HepG2 (cell line): ENCODE results near the gene SOCS1. TPM values are rescaled to one million over a fixed set of nuclear protein-coding genes. Genes with fewer than 3 reads are reported as not detected.

ENCODE experiments used
- ATF3 ChIP-seq: sonication (generic); formaldehyde crosslinking; IDR thresholded peaks from 2 replicates; pipeline ENCODE4 v1.4.0; 2020; ENCODE audit warnings: missing genetic modification reagents
- CREB1 ChIP-seq, 2 experiments: fragments of 450-650 bp in 1 of 2; IDR thresholded peaks; 2 replicates each; pipeline ENCODE4 v1.6.1; 2016 to 2017; ENCODE audit warnings: control low read depth in 1 of 2, mild to moderate bottlenecking in 1 of 2, missing compliant biosample characterization in 1 of 2, missing genetic modification characterization in 1 of 2
- DMTF1 ChIP-seq: sonication (generic); formaldehyde crosslinking; IDR thresholded peaks from 2 replicates; pipeline ENCODE4 v1.4.0; 2020; ENCODE audit warnings: mild to moderate bottlenecking, missing genetic modification reagents
- HES4 ChIP-seq: sonication (generic); formaldehyde crosslinking; IDR thresholded peaks from 2 replicates; pipeline ENCODE4 v1.9.0; 2021; ENCODE audit warnings: mild to moderate bottlenecking, missing genetic modification reagents, borderline replicate concordance
- KDM5B ChIP-seq: sonication (generic); formaldehyde crosslinking; IDR thresholded peaks from 2 replicates; pipeline ENCODE4 v1.4.0; 2020; ENCODE audit warnings: missing genetic modification reagents, mild to moderate bottlenecking, borderline replicate concordance
- STAG1 ChIP-seq: sonication (generic); formaldehyde crosslinking; IDR thresholded peaks from 2 replicates; pipeline ENCODE4 v1.4.0; 2020; ENCODE audit warnings: missing genetic modification reagents
- USF2 ChIP-seq, 2 experiments: sonication (generic) in 1 of 2; formaldehyde crosslinking in 1 of 2; IDR thresholded peaks; 2 replicates each; pipeline versions ENCODE4 v1.5.1 to v1.6.1; 2011 to 2020; ENCODE audit warnings: borderline replicate concordance in 1 of 2, low read depth in 1 of 2, low read length in 1 of 2, mild to moderate bottlenecking in 1 of 2, missing genetic modification reagents in 1 of 2, moderate library complexity in 1 of 2
- ZC3H4 ChIP-seq: sonication (generic); formaldehyde crosslinking; IDR thresholded peaks from 2 replicates; pipeline ENCODE4 v1.4.0; 2020; ENCODE audit warnings: missing genetic modification reagents, borderline replicate concordance
- ZEB1 ChIP-seq: IDR thresholded peaks from 2 replicates; pipeline ENCODE4 v1.6.1; 2012; ENCODE audit warnings: mild to moderate bottlenecking, low read depth, inconsistent platforms; ENCODE audit not compliant: insufficient replicate concordance
- ZNF281 ChIP-seq: sonication (generic); formaldehyde crosslinking; IDR thresholded peaks from 2 replicates; pipeline ENCODE4 v1.4.0; 2020; ENCODE audit warnings: missing genetic modification reagents, borderline replicate concordance
- ZNF460 ChIP-seq: sonication (generic); formaldehyde crosslinking; IDR thresholded peaks from 2 replicates; pipeline ENCODE4 v1.5.1; 2020; ENCODE audit warnings: missing genetic modification reagents, mild to moderate bottlenecking, borderline replicate concordance
- ZNF646 ChIP-seq: sonication (generic); formaldehyde crosslinking; IDR thresholded peaks from 2 replicates; pipeline ENCODE4 v1.9.0; 2021; ENCODE audit warnings: mild to moderate bottlenecking, missing genetic modification reagents
- ZNF768 ChIP-seq: sonication (generic); formaldehyde crosslinking; IDR thresholded peaks from 2 replicates; pipeline ENCODE4 v1.4.0; 2020; ENCODE audit warnings: missing genetic modification reagents
- polyA plus RNA-seq, 8 experiments: library from polyadenylated mRNA; depleted of rRNA in 3 of 8; stranded (reverse) in 7 of 8; unstranded in 1 of 8; fragments of >200 nt; fragmentation: Illumina TruSeq in 4 of 8; extraction: Trizol in 4 of 8; gene quantifications; 2 replicates each; pipeline versions ENCODE4 v1.2.1 to v1.2.3, GENCODE V29; 2011 to 2016; ENCODE audit warnings: low read depth in 4 of 8, missing spikeins in 1 of 8, mixed read lengths in 1 of 8; ENCODE audit not compliant: insufficient read depth in 1 of 8
- total RNA-seq, 5 experiments: library from RNA; depleted of rRNA; stranded (reverse); fragments of >200 nt; fragmentation: Illumina TruSeq; extraction: Trizol; gene quantifications; 2 replicates each; pipeline ENCODE4 v1.2.3, GENCODE V29; 2016; ENCODE audit warnings: low read depth in 1 of 5

SOCS1 gene
- total and polyA plus RNA-seq, 2 of the 13 experiments (the other 11 are each of a cell fraction or from before 2014, with no cell fraction given), result 5.3 to 6.3 TPM

GRCh38 chr16:11276896-11277593, 21.0 kb upstream of the SOCS1 start (continued):
- TF ChIP-seq ZNF646 (CRISPR knock-in tag), result peak; percentile 34; the same call in 1 of the 2 replicates
- no peak for TF ChIP-seq USF2 (IDR thresholded peaks at IDR 0.05; ENCODE audit: low read depth, low read length)
- no peak for TF ChIP-seq USF2 (CRISPR knock-in tag; IDR thresholded peaks at IDR 0.05; ENCODE audit: borderline replicate concordance)
- TF ChIP-seq ZNF460 (CRISPR knock-in tag), result peak; percentile 81
- TF ChIP-seq STAG1 (CRISPR knock-in tag), result no peak
- no peak for TF ChIP-seq ZEB1
- no peak for TF ChIP-seq ZNF281 (CRISPR knock-in tag)
- TF ChIP-seq ATF3, result no peak
- no peak for TF ChIP-seq KDM5B (CRISPR knock-in tag)
- no peak for TF ChIP-seq CREB1 (IDR thresholded peaks at IDR 0.05)
- TF ChIP-seq CREB1 (CRISPR knock-in tag; IDR thresholded peaks at IDR 0.05), result no peak
- TF ChIP-seq ZNF768 (CRISPR knock-in tag), result peak; percentile 26; the same call in 1 of the 2 replicates
- no peak for TF ChIP-seq ZC3H4 (CRISPR knock-in tag)
- peak; percentile 41; the same call in 1 of the 2 replicates for TF ChIP-seq HES4 (CRISPR knock-in tag)
- TF ChIP-seq DMTF1, result no peak
